ENCODE data around the gene OSBPL3.

DNA sequence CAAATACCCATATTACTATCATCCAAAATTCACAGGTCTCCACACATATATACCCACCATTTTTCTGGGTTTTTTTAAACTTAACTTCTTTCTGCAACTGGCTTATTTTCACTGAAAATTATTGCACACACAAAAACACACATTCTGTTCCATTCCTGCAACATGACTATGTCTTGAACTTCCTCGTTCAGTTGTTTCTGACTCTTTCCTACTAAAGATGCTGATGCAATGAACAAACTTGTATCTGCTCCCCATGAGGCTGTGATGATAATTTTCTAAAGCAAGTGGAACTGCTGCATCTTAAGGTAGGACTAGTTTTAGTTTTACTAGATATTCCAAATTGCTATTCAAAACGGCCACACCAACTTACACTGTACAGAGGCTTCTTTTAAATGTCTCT lies 77.7 kb downstream of the OSBPL3 start:
- TF ChIP-seq, protein P1, sequence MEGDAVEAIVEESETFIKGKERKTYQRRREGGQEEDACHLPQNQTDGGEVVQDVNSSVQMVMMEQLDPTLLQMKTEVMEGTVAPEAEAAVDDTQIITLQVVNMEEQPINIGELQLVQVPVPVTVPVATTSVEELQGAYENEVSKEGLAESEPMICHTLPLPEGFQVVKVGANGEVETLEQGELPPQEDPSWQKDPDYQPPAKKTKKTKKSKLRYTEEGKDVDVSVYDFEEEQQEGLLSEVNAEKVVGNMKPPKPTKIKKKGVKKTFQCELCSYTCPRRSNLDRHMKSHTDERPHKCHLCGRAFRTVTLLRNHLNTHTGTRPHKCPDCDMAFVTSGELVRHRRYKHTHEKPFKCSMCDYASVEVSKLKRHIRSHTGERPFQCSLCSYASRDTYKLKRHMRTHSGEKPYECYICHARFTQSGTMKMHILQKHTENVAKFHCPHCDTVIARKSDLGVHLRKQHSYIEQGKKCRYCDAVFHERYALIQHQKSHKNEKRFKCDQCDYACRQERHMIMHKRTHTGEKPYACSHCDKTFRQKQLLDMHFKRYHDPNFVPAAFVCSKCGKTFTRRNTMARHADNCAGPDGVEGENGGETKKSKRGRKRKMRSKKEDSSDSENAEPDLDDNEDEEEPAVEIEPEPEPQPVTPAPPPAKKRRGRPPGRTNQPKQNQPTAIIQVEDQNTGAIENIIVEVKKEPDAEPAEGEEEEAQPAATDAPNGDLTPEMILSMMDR (IDR thresholded peaks at IDR 0.05): no peak
- no peak for TF ChIP-seq POLR2AphosphoS5 (IDR thresholded peaks at IDR 0.05)
- TF ChIP-seq POLR2A (IDR thresholded peaks at IDR 0.05): no peak
- TF ChIP-seq EP300 (IDR thresholded peaks at IDR 0.05): no peak
